SK-N-DZ (cell line): Measurements from ENCODE around the gene RP9. TPM values are rescaled to one million over a fixed set of nuclear protein-coding genes. Genes with fewer than 3 reads are reported as not detected.

Source experiments
- DNase-seq: peaks from one replicate; pipeline ENCODE4 v3.0.0-alpha.2; 2015; ENCODE audit warnings: low spot score
- polyA plus RNA-seq, 2 experiments: library from polyadenylated mRNA; depleted of rRNA; stranded (reverse); fragments of >200 nt; gene quantifications; 2 replicates each; pipeline ENCODE4 v1.2.3, GENCODE V29; 2014

Gene RP9, protein sequence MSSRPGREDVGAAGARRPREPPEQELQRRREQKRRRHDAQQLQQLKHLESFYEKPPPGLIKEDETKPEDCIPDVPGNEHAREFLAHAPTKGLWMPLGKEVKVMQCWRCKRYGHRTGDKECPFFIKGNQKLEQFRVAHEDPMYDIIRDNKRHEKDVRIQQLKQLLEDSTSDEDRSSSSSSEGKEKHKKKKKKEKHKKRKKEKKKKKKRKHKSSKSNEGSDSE
- 27.9 and 31.2 TPM in 2 replicates for polyA plus RNA-seq (2014; cell fraction: cytosol; rRNA removed)
- 22.9 and 33.2 TPM in 2 replicates for polyA plus RNA-seq (2014; cell fraction: nucleus; rRNA removed)

DNA sequence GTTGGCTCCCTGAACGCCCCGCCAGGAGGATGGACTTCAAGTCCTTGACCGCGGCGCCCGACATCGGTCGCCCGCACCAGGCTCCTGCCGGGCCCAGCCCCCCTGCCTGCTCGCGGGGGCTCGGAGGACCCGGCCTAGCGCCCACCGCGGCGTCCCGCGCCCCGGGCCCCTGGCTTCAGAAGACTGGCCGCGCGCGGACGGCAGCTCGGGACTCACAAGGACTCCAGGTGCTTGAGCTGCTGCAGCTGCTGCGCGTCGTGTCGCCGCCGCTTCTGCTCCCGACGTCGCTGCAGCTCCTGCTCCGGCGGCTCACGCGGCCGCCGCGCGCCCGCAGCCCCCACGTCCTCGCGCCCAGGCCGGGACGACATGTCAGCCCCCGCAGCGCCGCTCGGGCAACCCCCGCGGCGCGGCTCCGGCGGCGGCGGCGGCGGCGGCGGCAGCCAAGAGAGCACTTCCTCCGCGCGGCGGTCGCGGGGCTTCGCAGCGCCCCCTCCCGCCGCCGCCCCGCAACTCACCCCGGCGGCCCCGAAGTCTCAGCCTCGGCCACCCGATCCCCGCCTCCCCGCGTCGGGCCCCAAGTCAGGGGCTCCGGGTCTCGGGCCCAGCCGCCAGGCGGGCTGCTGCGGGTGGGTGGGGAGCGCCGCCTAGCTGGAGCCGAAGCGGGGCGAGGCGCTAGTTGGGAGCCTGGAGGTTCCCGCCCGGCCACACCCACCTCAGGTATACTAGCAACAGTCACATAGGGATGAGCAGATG lies at the start of gene RP9:
RP9 (minus strand) TSS at position 400 of the 753 bp plus-strand sequence; CDS start at position 368, 32 bp downstream.
- peak; percentile 86 for DNase-seq

GRCh38 chr7:33157781-33158180 lies 48.6 kb upstream of the RP9 start:
- peak; percentile 20 for DNase-seq

DNA sequence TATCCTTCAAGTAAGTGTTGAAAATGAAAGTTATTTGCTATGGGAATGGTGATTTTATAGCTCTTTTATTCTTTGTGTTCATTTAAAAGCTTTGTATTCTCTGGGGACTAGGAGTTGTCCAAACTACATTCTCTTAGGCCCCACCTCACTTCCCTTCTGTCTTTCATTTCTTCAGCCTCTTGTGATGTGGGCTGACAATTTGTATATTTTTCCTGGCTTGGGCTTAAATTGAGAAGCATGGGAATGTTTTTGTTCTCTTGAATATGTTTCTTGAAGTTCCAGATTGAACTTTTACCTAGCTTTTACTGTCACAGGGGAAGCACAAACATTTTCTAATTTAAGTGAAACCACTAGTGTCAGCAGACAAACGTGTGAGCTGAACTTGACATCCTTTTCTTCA lies 48.1 kb upstream of the RP9 start:
- DNase-seq = no peak

DNA sequence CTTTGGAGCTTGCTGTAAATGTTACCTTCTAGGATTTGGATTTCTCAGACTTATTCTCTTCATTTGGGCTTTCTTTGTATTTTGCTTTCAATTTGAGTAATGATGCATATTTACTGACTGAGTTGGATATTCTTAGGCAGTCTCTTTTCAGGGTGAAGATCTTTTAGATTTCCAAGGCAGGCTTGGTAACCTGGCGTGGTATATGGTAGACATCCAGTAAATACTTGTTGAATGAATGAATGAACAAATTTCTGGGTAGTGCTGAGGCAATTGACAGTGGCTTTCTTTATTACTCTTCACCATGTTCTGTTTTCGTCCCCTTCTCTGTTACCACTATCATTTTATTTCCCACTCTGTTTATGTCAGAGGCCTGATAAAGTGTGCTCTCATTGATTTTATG lies 47.2 kb upstream of the RP9 start:
- no peak for DNase-seq

DNA sequence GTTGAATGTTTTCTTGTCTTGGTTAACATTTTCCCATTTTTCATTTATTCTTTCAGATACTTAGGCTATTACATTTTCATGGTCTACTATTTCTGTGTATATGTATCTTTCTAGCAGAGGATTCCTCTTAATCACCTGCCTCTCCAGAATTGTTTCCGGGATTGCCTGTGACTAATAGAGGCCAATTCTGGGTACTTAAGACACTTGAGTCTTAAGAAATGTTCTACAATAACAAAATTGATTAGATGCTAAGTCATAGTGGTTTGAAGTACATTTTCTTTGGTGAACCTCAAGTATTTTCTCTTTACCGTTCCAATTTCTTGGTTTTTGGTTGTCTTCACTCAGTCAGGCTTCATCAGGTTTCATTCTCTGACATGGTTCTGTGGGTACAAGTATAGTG lies 46.6 kb upstream of the RP9 start:
- no peak for DNase-seq

DNA sequence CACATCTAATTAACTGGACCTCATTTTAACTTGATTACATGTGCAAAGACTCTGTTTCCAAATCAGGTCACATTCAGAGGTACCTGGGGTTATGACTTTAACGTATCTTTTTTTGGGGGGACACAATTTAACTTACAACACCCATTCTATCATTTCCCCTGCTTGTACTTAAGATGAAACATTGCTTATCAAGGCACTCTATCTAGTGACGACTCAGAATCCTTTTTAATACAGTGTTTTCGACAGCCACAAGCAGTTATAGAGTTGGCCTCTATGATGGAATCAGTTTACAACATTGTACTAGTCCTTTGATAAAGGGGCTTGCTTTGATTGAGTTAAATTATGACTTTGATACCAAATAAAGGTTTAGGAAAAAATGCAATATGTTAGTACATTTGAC lies 42.9 kb upstream of the RP9 start:
- peak; percentile 82 for DNase-seq

DNA sequence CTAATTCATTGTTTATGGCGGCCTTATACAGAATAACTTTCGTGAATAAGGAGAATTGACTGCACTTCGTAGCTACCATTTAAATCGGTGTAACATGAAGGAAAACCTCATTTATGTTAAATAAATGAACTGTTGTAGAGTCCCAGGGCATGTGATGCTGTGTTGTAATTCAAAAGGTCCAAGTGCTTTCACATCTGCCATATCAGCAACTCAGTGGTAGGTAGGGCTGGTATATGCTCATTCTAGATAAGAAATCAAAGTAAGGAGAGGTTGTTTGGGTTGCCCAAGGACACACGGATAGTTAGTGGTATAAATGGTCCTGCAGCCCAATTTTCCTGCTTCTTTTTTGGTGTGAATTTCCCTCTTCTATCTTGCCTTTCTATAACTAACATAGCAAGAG lies 36.0 kb upstream of the RP9 start:
- DNase-seq = no peak

DNA sequence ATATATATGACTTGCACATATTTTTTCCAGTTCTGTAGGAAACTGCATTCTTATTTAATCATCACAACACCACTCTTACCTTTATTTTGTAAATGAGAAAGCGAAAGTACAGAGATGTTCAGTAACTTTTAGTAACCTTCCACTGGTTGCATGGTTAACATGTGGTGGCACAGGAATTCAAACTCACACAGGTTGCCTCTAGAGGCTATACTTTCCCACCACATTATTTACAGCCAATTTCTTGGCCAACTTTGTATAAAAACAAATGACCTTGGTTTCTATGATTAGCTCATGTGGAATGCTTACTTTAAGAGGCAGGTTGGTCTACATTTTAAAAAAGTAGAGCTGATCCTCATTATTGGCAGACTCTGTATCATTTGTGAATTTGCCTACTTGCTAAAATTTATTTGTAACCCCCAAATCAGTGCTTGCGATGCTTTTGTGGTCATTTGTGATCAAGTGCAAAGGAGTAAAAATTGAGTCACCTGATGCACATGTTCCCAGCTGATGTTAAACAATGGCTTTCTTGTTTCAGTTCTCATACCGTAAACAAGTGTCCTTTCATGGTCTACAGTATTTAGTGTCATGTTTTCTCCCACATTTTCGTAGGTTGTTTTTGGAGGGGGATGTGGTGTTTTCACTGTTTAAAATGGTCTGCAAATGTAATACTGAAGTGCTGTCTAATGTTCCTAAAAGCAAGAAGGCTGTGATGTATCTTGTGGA lies 35.0 kb upstream of the RP9 start:
- DNase-seq = no peak

DNA sequence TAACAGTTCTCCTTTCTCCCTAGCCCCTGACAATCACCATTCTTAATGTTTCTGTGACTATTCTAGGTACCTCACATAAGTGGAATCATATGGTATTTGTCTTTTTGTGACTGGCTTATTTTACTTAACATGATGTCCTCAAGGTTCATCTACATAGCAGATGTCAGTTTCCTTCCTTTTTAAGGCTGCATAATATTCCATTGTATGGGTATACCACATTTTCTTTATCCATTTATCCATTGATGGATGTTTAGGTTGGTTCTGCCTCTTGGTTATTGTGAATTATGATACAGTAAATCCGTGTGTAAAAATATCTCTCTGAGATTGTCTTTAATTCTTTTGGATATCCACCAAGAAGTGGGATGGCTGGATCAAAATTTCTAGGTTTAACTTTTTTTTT lies 33.4 kb upstream of the RP9 start:
- DNase-seq = no peak

GRCh38 chr7:33137103-33137502 lies 27.9 kb upstream of the RP9 start:
- DNase-seq = no peak

- DNase-seq = no peak
These were observed 21.0 kb upstream of the RP9 start for GRCh38 chr7:33130184-33130583.

DNA sequence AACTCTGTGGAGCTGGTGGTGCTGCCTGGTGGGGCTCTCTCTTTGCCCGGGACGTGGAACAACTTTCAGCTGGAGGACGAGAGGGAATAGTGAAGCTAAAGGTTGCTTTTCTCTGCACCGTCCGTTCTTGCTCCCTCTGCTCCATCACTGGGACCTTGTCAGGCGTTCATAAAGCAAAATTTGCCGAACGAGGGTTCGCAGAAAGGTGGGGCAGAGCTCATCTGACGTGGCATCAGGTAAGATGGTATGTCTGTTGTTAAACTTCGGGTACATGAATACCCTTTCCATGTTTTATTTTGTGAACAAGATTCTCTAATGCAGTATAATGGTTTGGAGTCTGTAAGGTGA lies 20.6 kb upstream of the RP9 start:
- DNase-seq = peak; percentile 18

DNA sequence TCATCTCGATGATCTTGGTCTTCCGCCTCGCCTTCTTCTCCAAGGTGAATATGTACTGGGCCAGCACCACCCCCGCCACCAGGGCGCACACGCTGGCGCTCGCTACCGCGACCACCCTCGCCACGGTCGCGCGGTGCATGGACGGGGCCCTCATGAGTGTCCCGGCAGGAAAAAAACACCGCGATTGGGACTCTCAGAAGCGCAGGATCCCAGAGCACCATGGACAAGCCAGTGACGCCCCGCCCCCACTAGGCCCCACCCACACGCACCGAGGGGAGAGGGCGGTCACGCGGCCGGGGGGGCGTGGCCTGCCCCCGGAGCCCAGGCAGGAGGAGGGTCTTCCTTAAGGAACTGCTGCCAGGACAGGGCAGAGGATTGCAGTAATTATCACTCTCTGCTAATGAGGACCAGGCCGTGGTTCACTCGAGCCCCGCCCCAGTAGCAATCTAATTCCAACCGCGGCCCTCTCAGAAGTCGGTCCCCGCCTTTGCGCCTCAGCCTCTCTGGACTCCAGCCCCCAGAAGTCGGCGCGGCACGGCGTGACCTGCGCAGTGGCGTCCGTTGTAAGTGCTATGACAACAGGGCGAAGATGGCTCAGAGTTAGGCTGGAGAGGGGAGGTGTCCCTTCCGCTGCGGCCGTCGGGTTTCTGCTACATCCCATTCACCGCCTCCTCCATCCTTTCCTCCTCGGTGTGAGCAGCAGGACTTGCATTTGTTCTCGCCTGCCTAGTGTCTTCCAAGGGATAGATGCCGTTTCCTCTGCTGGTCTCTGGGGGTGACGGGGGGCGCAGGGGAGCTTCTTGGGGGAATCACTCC lies 20.0 kb upstream of the RP9 start, which contains the start of gene BBS9:
BBS9 (plus strand) TSS at position 575 of the 816 bp plus-strand sequence. CDS start 16,689 bp downstream, outside the sequence.
- DNase-seq = peak; percentile 97

- no peak for DNase-seq
These were observed 19.4 kb upstream of the RP9 start for GRCh38 chr7:33128631-33128989.

DNA sequence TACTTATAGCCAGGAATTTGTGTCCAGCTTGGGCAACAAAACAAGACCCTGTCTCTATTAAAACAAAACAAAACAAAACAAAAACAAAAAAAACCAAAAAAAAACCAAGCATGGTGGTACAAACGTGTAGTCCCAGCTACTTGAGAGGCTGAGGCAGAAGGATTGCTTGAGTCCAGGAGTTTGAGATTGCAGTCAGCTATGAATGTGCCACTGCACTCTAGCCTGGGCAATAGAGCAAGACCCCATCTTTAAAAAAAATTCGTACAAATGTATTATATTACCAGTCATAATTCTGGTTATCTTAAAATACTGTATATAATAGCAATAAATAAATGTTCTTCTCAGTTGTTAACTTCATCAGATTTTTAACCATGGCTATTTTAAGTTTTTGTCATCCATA lies 17.9 kb upstream of the RP9 start:
- DNase-seq = no peak

GRCh38 chr7:33118383-33118782 lies 9.2 kb upstream of the RP9 start:
- no peak for DNase-seq

DNA sequence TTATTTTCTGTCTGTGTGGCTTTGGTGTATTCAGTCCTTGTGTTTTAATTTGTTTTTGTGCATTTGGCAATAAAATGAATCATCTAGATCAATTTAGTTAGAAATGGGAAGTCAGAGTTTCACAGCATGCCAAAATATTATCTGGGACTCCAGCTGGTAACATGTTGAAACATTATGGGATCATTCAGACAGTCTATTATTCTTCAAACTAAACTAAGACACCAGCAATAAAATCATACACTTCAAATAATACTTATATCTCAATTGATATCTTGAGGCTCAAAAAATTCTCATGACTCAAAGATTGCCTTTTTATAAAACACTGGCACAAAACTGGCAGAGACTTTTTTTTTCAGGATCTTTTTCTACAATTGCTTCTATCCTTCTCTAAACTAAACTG lies 5.8 kb upstream of the RP9 start:
- DNase-seq = no peak

DNA sequence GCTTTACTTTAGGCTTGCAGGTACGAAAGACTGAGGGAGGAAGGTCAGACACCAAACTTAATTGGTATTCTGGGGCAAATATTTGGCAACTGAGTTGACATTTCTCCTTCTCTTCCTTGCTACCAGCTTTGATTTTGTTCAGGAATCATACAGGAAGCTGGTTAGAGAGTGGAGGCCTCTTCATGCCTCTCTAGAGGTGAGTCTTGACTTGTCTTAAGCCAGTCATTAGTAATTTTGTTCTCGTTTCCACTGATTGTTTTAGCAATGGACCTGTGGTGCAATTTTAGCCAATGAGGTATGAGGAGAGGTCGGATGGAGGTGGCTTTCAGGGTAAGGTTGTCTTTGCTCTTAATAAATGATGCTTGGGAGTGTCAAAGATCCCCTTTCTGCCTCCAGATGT lies 2.4 kb upstream of the RP9 start:
- DNase-seq = no peak

DNA sequence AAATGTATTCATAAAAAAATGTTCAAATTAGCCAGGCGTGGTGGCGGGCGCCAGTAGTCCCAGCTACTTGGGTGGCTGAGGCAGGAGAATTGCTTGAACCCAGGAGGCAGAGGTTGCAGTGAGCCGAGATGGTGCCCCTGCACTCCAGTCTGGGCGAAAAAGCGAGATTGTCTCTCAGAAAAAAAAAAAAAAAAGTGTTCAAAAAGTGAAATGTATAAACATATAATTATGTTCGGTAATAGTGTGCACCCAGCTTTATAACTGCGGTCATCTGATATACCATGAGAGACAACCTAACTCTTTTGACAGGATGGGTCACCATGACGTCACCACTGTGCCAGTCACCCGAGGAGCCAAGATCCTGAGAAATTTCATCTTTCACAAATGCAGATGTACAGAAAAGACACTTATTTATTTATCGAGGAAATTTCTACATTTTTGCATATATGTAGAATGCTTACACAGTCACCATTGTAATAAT lies 594 bp upstream of the RP9 start:
- DNase-seq = peak; percentile 26

GRCh38 chr7:33108554-33109004 lies 625 bp downstream of the RP9 start:
- no peak for DNase-seq
